NCI-H510A (cell line): ENCODE data around the gene ARSI.
"Not testable (repeated sequence)": the region's sequence is repeated elsewhere in the genome, so short reads cannot be mapped to it uniquely, and the experiment has no call there.

ENCODE experiments used
- DNase-seq: peaks from one replicate; lab custom pipeline; 2025; lab: John Stamatoyannopoulos, UW

Gene ARSI

GRCh38 chr5:150265870-150266383 is 36.8 kb downstream of the ARSI start:
- no peak for DNase-seq

GRCh38 chr5:150264667-150265603 is 37.8 kb downstream of the ARSI start:
- no peak for DNase-seq

- peak; percentile 34 for DNase-seq
Measured at GRCh38 chr5:150263801-150264621, 38.7 kb downstream of the ARSI start.

- DNase-seq, result no peak
Measured at GRCh38 chr5:150263375-150263775, 39.3 kb downstream of the ARSI start.

- no peak for DNase-seq
Measured at GRCh38 chr5:150262502-150262901, 40.2 kb downstream of the ARSI start.

- no peak for DNase-seq
Measured at GRCh38 chr5:150261231-150261630, 41.5 kb downstream of the ARSI start.

GRCh38 chr5:150258130-150258529 is 44.6 kb downstream of the ARSI start:
- DNase-seq, result no peak

GRCh38 chr5:150257424-150257823 is 45.3 kb downstream of the ARSI start:
- no peak for DNase-seq

GRCh38 chr5:150256410-150257064 is 46.2 kb downstream of the ARSI start:
- no peak for DNase-seq

- no peak for DNase-seq
Measured at GRCh38 chr5:150255659-150256409, 46.9 kb downstream of the ARSI start.

GRCh38 chr5:150254774-150255173 is 47.9 kb downstream of the ARSI start:
- no peak for DNase-seq

GRCh38 chr5:150254363-150254762 is 48.3 kb downstream of the ARSI start:
- DNase-seq, result no peak

- DNase-seq, result no peak
Measured at GRCh38 chr5:150253416-150254208, 49.1 kb downstream of the ARSI start.

- DNase-seq, result no peak
Measured at GRCh38 chr5:150252489-150252888, 50.2 kb downstream of the ARSI start.

GRCh38 chr5:150251504-150251903 is 51.2 kb downstream of the ARSI start:
- DNase-seq, result no peak

- no peak for DNase-seq
Measured at GRCh38 chr5:150249744-150250143, 53.0 kb downstream of the ARSI start.

- DNase-seq, result no peak
Measured at GRCh38 chr5:150248946-150249345, 53.8 kb downstream of the ARSI start.

GRCh38 chr5:150248493-150248892 is 54.2 kb downstream of the ARSI start:
- DNase-seq, result not testable (repeated sequence)

GRCh38 chr5:150247726-150248125 is 55.0 kb downstream of the ARSI start:
- DNase-seq, result no peak

GRCh38 chr5:150246835-150247234 is 55.9 kb downstream of the ARSI start:
- no peak for DNase-seq

- no peak for DNase-seq
Measured at GRCh38 chr5:150246429-150246828, 56.3 kb downstream of the ARSI start.
